ENCODE measurements around the gene SPNS3. TPM values are rescaled to one million over a fixed set of nuclear protein-coding genes. Genes with fewer than 3 reads are reported as not detected.

The SPNS3 gene
- total RNA-seq, 2 experiments from 2014 or later, result 6.4 to 8.4 TPM

DNA sequence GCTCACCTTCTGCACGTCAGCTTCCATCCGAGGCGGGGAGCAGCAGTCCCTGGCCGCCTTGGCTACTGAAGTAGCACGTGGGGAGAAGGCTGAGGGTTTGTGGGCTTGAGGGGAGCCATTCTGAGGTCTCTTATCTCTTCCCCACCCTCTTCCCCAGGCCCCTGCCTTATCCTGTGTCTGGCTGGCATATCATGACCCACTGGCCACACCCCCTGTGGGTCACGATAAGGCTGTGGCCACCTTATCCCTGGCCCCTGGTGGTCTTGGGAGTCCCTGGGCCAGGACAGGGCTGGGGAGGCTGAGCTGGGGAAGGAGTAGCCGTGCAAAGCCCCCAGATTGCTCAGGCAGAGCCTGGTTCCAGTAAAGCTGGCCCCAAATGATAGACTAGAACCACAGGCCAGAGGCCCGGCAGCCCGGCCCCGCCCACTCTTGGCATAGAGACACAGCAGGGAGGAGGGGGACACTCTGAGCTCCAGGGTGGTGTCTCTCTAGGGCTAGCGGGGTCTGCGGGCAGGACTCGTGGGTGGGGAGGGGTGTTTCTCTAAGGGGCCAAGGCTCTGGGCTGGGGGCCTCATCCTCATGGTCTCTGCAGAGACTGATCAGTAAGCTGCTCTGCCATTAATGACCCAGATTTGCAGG, 72.6 kb downstream of the SPNS3 start:
- Mint-ChIP-seq H3K9me3 (ENCODE audit: low read depth) (no peaks in the 10 kb centered on the region), H3K4me3 (no peak overlapping the region), H3K4me1 (peaks cover 25% of the 10 kb centered on the region), H3K27ac (no peak overlapping the region), H3K36me3 (ENCODE audit: low read depth) (no peaks in the 10 kb centered on the region), H3K27me3 (peaks cover 13% of the 10 kb centered on the region)
- no peak for ATAC-seq
- DNase-seq, result no peak
- intact Hi-C loops (cut with DNase I, micrococcal nuclease), result no loop called here
- ChIA-PET CTCF (no interaction called here), POLR2A (no interaction called here)

GRCh38 chr17:4506892-4507291, 73.2 kb downstream of the SPNS3 start:
- no peak overlapping the region for H3K27ac Mint-ChIP-seq
- intact Hi-C loops (cut with DNase I, micrococcal nuclease), result no loop called here
- POLR2A ChIA-PET, result no interaction called here
- ATAC-seq (no peak), DNase-seq (no peak)
- H3K4me3 Mint-ChIP-seq, result no peak overlapping the region
- peaks cover 25% of the 10 kb centered on the region for H3K4me1 Mint-ChIP-seq
- no peaks in the 10 kb centered on the region for H3K9me3 Mint-ChIP-seq (ENCODE audit: low read depth)
- no peaks in the 10 kb centered on the region for H3K36me3 Mint-ChIP-seq (ENCODE audit: low read depth)
- peaks cover 8% of the 10 kb centered on the region for H3K27me3 Mint-ChIP-seq
- CTCF ChIA-PET, result no interaction called here

DNA sequence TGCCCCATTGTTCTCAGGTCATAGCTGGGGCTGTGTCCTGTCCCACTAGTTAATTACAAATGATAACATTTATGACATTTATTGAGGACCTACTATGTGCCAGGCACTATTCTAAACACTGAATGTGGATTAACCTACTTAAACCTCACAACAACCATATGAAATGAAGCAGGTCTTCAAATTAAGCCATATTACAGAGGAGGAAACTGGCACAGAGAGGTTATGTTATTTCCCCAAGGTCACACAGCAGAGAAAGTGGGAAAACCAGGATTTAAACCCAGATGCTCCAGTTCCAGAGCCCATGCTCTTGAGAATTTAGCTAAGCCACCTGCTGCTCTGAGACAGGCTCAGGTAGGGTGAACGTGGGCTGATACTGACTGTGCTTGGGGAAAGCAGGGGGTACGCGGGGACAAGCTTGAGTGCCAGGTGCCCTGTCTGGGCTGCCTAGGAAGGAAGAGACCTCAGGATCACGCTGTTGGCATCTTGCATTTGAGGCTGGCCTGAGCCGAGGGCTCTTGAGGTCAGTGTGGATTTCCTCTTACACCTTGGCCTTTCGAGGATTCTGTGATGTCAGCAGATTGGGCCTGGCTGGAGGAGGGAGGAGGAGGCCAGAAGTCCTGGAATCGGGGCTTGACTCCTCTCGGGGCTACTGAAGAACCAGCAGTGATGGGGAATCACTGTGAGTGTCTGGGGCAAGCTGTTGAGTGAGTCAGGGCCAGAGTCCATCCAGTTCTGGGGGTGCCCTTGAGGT, 73.8 kb downstream of the SPNS3 start:
- POLR2A ChIA-PET, result interaction anchor here (0.7 kb wide), 1 partner anchor 20 kb away, joined by 4 read pairs; no protein-coding TSS in a partner anchor
- Mint-ChIP-seq H3K4me3 (no peak overlapping the region), H3K9me3 (ENCODE audit: low read depth) (no peaks in the 10 kb centered on the region), H3K27ac (no peak overlapping the region), H3K4me1 (peaks cover 25% of the 10 kb centered on the region), H3K36me3 (ENCODE audit: low read depth) (no peaks in the 10 kb centered on the region), H3K27me3 (peaks cover 6% of the 10 kb centered on the region)
- ATAC-seq, result no peak
- no peak for DNase-seq
- CTCF ChIA-PET, result no interaction called here
- intact Hi-C loops (cut with DNase I, micrococcal nuclease), result no loop called here

DNA sequence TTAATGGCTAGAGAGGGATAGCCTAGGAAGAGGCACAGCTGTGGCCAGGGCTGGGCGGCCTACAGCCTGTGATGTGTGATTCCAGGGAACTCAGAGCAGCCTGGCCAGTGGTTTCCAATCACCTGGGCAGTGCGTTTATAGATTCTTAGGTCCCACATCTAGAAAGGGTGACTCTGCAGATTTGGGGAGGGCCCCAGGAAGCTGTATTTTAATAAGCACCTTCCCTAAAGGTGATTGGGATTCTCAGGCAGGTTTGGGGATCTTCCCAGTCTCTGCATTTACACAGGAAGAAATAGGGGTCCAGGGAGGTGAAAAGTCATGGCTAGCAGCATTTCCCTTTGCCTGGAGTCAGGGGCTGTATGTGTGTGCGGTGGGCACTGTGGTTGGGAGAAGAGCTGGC, 74.5 kb downstream of the SPNS3 start:
- POLR2A ChIA-PET, result interaction anchor here (0.7 kb wide), 1 partner anchor 19 kb away, joined by 4 read pairs; no protein-coding TSS in a partner anchor
- H3K36me3 Mint-ChIP-seq (ENCODE audit: low read depth), result no peaks in the 10 kb centered on the region
- no peak for DNase-seq
- intact Hi-C loops (cut with DNase I, micrococcal nuclease), result no loop called here
- peaks cover 2% of the 10 kb centered on the region for H3K27me3 Mint-ChIP-seq
- CTCF ChIA-PET, result no interaction called here
- ATAC-seq, result no peak
- H3K27ac Mint-ChIP-seq, result no peak overlapping the region
- peaks cover 25% of the 10 kb centered on the region for H3K4me1 Mint-ChIP-seq
- no peaks in the 10 kb centered on the region for H3K9me3 Mint-ChIP-seq (ENCODE audit: low read depth)
- no peak overlapping the region for H3K4me3 Mint-ChIP-seq

GRCh38 chr17:4509401-4509800, 75.7 kb downstream of the SPNS3 start:
- Mint-ChIP-seq H3K4me1 (peaks cover 19% of the 10 kb centered on the region), H3K27ac (no peak overlapping the region), H3K27me3 (no peaks in the 10 kb centered on the region), H3K4me3 (no peak overlapping the region), H3K9me3 (ENCODE audit: low read depth) (no peaks in the 10 kb centered on the region), H3K36me3 (ENCODE audit: low read depth) (no peaks in the 10 kb centered on the region)
- ChIA-PET POLR2A (interaction anchor here (0.6 kb wide), 2 partner anchors 17 to 384 kb away, joined by 3 read pairs; no protein-coding TSS in a partner anchor), CTCF (interaction anchor here (1.0 to 1.6 kb wide), 2 partner anchors 48 to 259 kb away, joined by 3 to 4 read pairs; no protein-coding TSS in a partner anchor)
- intact Hi-C loops (cut with DNase I, micrococcal nuclease), result no loop called here
- peak; percentile 80 for ATAC-seq
- peak; percentile 59 for DNase-seq

GRCh38 chr17:4509923-4510617, 76.3 kb downstream of the SPNS3 start:
- intact Hi-C loops (cut with DNase I, micrococcal nuclease), result no loop called here
- H3K9me3 Mint-ChIP-seq (ENCODE audit: low read depth), result no peaks in the 10 kb centered on the region
- ATAC-seq (peak; percentile 10), DNase-seq (peak; percentile 26)
- H3K36me3 Mint-ChIP-seq (ENCODE audit: low read depth), result no peaks in the 10 kb centered on the region
- ChIA-PET POLR2A (interaction anchor here (0.6 kb wide), 2 partner anchors 18 to 384 kb away, joined by 3 read pairs; no protein-coding TSS in a partner anchor), CTCF (interaction anchor here (1.0 to 1.6 kb wide), 2 partner anchors 47 to 260 kb away, joined by 3 to 4 read pairs; no protein-coding TSS in a partner anchor)
- H3K4me1 Mint-ChIP-seq, result peaks cover 14% of the 10 kb centered on the region
- no peak overlapping the region for H3K27ac Mint-ChIP-seq
- no peak overlapping the region for H3K4me3 Mint-ChIP-seq
- H3K27me3 Mint-ChIP-seq, result no peaks in the 10 kb centered on the region

GRCh38 chr17:4510618-4510941, 76.8 kb downstream of the SPNS3 start:
- no peaks in the 10 kb centered on the region for H3K9me3 Mint-ChIP-seq (ENCODE audit: low read depth)
- intact Hi-C loops (cut with DNase I, micrococcal nuclease), result no loop called here
- no peak overlapping the region for H3K4me3 Mint-ChIP-seq
- POLR2A ChIA-PET, result no interaction called here
- H3K4me1 Mint-ChIP-seq, result peaks cover 14% of the 10 kb centered on the region
- no peak for DNase-seq
- no peak overlapping the region for H3K27ac Mint-ChIP-seq
- no peak for ATAC-seq
- H3K36me3 Mint-ChIP-seq (ENCODE audit: low read depth), result no peaks in the 10 kb centered on the region
- H3K27me3 Mint-ChIP-seq, result no peaks in the 10 kb centered on the region
- CTCF ChIA-PET, result interaction anchor here (1.0 kb wide), 1 partner anchor 260 kb away, joined by 4 read pairs; no protein-coding TSS in a partner anchor

- Mint-ChIP-seq H3K27me3 (no peaks in the 10 kb centered on the region), H3K4me1 (peaks cover 14% of the 10 kb centered on the region), H3K27ac (no peak overlapping the region), H3K36me3 (ENCODE audit: low read depth) (no peaks in the 10 kb centered on the region), H3K9me3 (ENCODE audit: low read depth) (no peaks in the 10 kb centered on the region), H3K4me3 (no peak overlapping the region)
- CTCF ChIA-PET, result no interaction called here
- ATAC-seq (no peak), DNase-seq (no peak)
- POLR2A ChIA-PET, result no interaction called here
- intact Hi-C loops (cut with DNase I, micrococcal nuclease), result no loop called here
Observed at GRCh38 chr17:4511199-4511932, 77.6 kb downstream of the SPNS3 start.

DNA sequence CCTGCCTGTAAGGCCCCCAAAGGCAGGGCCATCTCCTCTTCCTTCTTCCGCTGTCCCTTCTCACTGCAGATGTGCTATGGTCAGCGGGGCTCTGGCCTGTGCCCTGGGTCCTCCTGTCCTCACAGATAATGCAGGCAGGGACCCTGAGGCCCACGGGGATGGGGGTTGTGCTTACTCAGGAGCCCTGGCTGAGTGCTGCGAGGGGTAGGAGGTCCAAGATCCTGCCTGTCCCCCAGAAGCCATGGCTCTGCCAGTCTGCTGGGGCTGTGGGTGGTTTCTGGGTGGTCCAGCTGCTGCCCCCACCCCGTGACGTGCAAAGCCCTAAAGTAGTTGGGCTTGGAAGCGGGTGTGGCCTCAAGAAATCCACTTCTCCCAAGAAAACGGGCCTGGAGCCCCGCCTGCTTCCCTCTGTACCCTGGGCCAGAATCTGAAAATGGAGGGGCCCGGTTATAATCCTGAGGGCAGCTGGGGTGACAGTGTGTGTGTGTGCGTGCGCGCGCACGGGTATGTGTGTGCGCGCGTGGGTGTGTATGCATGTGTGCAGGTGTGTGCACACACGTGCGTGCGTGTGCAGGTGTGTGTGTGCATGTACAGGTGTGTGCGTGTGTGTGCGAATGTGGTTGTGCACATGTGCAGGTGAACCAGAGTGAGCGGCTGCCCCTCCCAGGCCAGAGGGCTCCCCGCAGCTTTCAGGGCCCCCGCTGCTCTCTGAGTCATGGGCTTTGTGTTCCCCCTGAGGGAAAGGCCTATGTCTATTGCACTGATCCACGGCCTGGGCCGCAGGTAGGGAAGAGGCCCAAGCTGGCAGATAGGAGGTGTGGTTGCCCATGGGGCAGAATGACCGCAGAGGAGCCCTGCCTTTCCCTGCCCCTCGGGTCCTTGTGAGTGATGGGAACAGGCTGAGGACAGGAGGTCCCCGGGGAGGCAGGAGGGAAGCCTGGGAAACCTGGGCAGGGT, 78.7 kb downstream of the SPNS3 start:
- H3K9me3 Mint-ChIP-seq (ENCODE audit: low read depth), result no peaks in the 10 kb centered on the region
- H3K27ac Mint-ChIP-seq, result no peak overlapping the region
- no peak overlapping the region for H3K4me3 Mint-ChIP-seq
- ATAC-seq (no peak), DNase-seq (no peak)
- intact Hi-C loops (cut with DNase I, micrococcal nuclease), result no loop called here
- H3K36me3 Mint-ChIP-seq (ENCODE audit: low read depth), result no peaks in the 10 kb centered on the region
- no peaks in the 10 kb centered on the region for H3K27me3 Mint-ChIP-seq
- CTCF ChIA-PET, result no interaction called here
- peaks cover 14% of the 10 kb centered on the region for H3K4me1 Mint-ChIP-seq
- POLR2A ChIA-PET, result no interaction called here

DNA sequence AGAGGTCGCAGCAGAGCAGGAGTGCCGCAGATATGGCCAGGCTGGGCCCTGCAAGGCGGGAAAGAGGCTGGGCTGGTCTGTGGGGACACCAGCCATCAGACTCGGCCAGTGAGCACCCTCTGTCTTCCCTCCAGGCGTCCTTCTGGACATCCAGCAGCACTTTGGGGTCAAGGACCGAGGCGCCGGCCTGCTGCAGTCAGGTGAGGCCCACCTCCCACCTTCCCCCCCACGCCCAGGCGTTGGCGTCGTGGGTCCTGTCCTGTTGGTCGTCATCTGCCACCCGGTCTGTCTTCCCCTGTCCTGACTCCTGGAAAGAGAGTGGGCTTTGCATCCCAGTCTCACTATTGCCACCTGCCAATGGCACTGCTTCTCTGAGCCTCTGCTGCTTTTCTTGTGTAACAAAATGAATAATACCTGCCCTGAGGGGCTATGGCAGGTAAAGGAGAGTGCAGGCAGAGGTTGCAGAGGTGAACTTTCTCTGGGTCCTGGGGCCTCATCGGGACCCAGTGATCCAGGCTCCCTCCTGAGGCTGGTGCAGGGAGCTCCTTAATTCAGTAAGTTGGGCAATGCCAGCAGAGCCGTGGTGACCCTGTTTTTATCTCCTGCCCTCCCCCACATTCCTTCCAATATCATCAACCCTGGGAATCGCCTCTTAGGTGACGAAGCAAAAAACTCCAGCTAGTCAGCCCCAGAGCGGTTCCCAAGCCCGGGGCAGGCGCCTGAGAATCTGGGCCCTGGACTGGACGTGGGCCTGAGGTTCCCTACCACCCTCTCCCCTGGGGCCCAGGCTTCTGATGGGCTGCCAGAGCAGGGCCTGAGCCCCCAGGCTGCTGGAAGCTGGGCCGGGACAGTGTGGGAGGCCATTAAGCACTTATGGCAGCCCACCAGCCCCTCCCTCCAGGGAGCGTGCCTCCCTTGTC, 79.6 kb downstream of the SPNS3 start:
- POLR2A ChIA-PET, result no interaction called here
- intact Hi-C loops (cut with DNase I, micrococcal nuclease), result no loop called here
- no peaks in the 10 kb centered on the region for H3K9me3 Mint-ChIP-seq (ENCODE audit: low read depth)

More for the DNA sequence above, 79.6 kb downstream of the SPNS3 start:
- no peak overlapping the region for H3K4me3 Mint-ChIP-seq
- H3K27me3 Mint-ChIP-seq, result no peaks in the 10 kb centered on the region
- H3K4me1 Mint-ChIP-seq, result peaks cover 14% of the 10 kb centered on the region
- ATAC-seq (no peak), DNase-seq (no peak)
- H3K36me3 Mint-ChIP-seq (ENCODE audit: low read depth), result no peaks in the 10 kb centered on the region
- CTCF ChIA-PET, result interaction anchor here (0.7 kb wide), 1 partner anchor 176 kb away, joined by 3 read pairs; no protein-coding TSS in a partner anchor
- H3K27ac Mint-ChIP-seq, result no peak overlapping the region

Measured in activated CD4-positive, alpha-beta T cell treated with anti-CD3 and anti-CD28 coated beads for 36 hours (primary cell).